ENCODE data around the gene FAM219B. TPM values are rescaled to one million over a fixed set of nuclear protein-coding genes. Genes with fewer than 3 reads are reported as not detected.
A peak's percentile ranks its signal among the peaks of the same experiment; 100 is the strongest.

Gene FAM219B
- total and polyA plus RNA-seq, 2 experiments from 2014 or later: 28.8 to 61.4 TPM

GRCh38 chr15:74955796-74956647 lies 49.4 kb upstream of the FAM219B start:
- Histone ChIP-seq H3K4me3 (peak overlapping the region; percentile 80), H3F3A (replicated peaks; ENCODE audit: low read depth) (peaks cover 9% of the 10 kb centered on the region; the same call in 1 of the 2 replicates), H3K4me2 (peak overlapping the region; percentile 100), H3K27ac (ENCODE audit: low read depth) (no peak overlapping the region), H3K4me1 (ENCODE audit: insufficient read depth) (peaks cover 33% of the 10 kb centered on the region), H3K27me3 (ENCODE audit: insufficient read depth) (peaks cover 58% of the 10 kb centered on the region), H2AFZ (peak overlapping the region; percentile 74), H3K9me2 (ENCODE audit: insufficient read depth) (no peaks in the 10 kb centered on the region), H3K36me3 (ENCODE audit: insufficient read depth) (no peaks in the 10 kb centered on the region), H4K20me1 (replicated peaks; ENCODE audit: insufficient read depth) (peaks cover 13% of the 10 kb centered on the region), H3K79me2 (replicated peaks; ENCODE audit: insufficient read depth) (peaks cover 12% of the 10 kb centered on the region)
- H3K4me3 Mint-ChIP-seq: peak overlapping the region; percentile 81
- ATAC-seq (peak; percentile 13), DNase-seq (ENCODE audit: low spot score) (peak; percentile 79)
- H3K27me3 Mint-ChIP-seq (ENCODE audit: insufficient read depth, low read depth, poor library complexity): peaks cover 51% of the 10 kb centered on the region
- peaks cover 7% of the 10 kb centered on the region; the same call in 2 of the 3 replicates for H3K36me3 Mint-ChIP-seq (ENCODE audit: low read depth)
- no peaks in the 10 kb centered on the region; the same call in 2 of the 3 replicates for H3K9me3 Mint-ChIP-seq
- no peak for TF ChIP-seq ZNF331 (CRISPR knock-in tag; IDR thresholded peaks at IDR 0.05; ENCODE audit: low read depth)
- TF ChIP-seq CREB1 (CRISPR knock-in tag; IDR thresholded peaks at IDR 0.05; ENCODE audit: low read depth): 0 out of 2 replicates have a peak, but pooled peaks have one; percentile 8
- TF ChIP-seq, protein P1, sequence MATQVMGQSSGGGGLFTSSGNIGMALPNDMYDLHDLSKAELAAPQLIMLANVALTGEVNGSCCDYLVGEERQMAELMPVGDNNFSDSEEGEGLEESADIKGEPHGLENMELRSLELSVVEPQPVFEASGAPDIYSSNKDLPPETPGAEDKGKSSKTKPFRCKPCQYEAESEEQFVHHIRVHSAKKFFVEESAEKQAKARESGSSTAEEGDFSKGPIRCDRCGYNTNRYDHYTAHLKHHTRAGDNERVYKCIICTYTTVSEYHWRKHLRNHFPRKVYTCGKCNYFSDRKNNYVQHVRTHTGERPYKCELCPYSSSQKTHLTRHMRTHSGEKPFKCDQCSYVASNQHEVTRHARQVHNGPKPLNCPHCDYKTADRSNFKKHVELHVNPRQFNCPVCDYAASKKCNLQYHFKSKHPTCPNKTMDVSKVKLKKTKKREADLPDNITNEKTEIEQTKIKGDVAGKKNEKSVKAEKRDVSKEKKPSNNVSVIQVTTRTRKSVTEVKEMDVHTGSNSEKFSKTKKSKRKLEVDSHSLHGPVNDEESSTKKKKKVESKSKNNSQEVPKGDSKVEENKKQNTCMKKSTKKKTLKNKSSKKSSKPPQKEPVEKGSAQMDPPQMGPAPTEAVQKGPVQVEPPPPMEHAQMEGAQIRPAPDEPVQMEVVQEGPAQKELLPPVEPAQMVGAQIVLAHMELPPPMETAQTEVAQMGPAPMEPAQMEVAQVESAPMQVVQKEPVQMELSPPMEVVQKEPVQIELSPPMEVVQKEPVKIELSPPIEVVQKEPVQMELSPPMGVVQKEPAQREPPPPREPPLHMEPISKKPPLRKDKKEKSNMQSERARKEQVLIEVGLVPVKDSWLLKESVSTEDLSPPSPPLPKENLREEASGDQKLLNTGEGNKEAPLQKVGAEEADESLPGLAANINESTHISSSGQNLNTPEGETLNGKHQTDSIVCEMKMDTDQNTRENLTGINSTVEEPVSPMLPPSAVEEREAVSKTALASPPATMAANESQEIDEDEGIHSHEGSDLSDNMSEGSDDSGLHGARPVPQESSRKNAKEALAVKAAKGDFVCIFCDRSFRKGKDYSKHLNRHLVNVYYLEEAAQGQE (IDR thresholded peaks at IDR 0.05; ENCODE audit: unreplicated experiment): no peak
- TF ChIP-seq ZNF462 (CRISPR knock-in tag; IDR thresholded peaks at IDR 0.05): no peak
- TF ChIP-seq STAT1 (IDR thresholded peaks at IDR 0.05; ENCODE audit: unreplicated experiment): no peak
- TF ChIP-seq NANOG (IDR thresholded peaks at IDR 0.05; ENCODE audit: borderline replicate concordance): no peak
- no peak for TF ChIP-seq EZH2phosphoT487 (IDR thresholded peaks at IDR 0.05; ENCODE audit: unreplicated experiment)
- TF ChIP-seq, protein P2, sequence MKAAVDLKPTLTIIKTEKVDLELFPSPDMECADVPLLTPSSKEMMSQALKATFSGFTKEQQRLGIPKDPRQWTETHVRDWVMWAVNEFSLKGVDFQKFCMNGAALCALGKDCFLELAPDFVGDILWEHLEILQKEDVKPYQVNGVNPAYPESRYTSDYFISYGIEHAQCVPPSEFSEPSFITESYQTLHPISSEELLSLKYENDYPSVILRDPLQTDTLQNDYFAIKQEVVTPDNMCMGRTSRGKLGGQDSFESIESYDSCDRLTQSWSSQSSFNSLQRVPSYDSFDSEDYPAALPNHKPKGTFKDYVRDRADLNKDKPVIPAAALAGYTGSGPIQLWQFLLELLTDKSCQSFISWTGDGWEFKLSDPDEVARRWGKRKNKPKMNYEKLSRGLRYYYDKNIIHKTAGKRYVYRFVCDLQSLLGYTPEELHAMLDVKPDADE (IDR thresholded peaks at IDR 0.05): 0 out of 2 replicates have a peak, but pooled peaks have one; percentile 21
- TF ChIP-seq, protein P3, sequence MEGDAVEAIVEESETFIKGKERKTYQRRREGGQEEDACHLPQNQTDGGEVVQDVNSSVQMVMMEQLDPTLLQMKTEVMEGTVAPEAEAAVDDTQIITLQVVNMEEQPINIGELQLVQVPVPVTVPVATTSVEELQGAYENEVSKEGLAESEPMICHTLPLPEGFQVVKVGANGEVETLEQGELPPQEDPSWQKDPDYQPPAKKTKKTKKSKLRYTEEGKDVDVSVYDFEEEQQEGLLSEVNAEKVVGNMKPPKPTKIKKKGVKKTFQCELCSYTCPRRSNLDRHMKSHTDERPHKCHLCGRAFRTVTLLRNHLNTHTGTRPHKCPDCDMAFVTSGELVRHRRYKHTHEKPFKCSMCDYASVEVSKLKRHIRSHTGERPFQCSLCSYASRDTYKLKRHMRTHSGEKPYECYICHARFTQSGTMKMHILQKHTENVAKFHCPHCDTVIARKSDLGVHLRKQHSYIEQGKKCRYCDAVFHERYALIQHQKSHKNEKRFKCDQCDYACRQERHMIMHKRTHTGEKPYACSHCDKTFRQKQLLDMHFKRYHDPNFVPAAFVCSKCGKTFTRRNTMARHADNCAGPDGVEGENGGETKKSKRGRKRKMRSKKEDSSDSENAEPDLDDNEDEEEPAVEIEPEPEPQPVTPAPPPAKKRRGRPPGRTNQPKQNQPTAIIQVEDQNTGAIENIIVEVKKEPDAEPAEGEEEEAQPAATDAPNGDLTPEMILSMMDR (conservative IDR thresholded peaks at IDR 0.05; ENCODE audit: low read depth in 2 of 2): peak in 1 of 2 experiments; percentile 66; a peak in 2 of 4 replicates
- TF ChIP-seq JUNB (IDR thresholded peaks at IDR 0.05; ENCODE audit: unreplicated experiment): no peak
- no peak for TF ChIP-seq EZH2 (IDR thresholded peaks at IDR 0.05; ENCODE audit: low read depth, unreplicated experiment)
- TF ChIP-seq POLR2AphosphoS5 (IDR thresholded peaks at IDR 0.05; ENCODE audit: low read depth): no peak
- no peak for TF ChIP-seq ZNF114 (CRISPR knock-in tag; IDR thresholded peaks at IDR 0.05)
- no peak overlapping the region for H3K27ac Mint-ChIP-seq
- peaks cover 31% of the 10 kb centered on the region for H3K4me1 Mint-ChIP-seq
